Brain microvascular endothelial cell (primary cell): Measurements from ENCODE around the gene ABCB10.
"Not testable (repeated sequence)": the region's sequence is repeated elsewhere in the genome, so short reads cannot be mapped to it uniquely, and the experiment has no call there.

Source experiments
- DNase-seq: peaks from one replicate; pipeline ENCODE4 v3.0.0-alpha.2; 2020
- H3K27ac ChIP-seq: fragments of 250-450 bp; sonication (Bioruptor Pico); 2 replicates; pipeline ENCODE4 v1.5.1; 2020; ENCODE audit warnings: mild to moderate bottlenecking, moderate library complexity
- H3K27me3 ChIP-seq: fragments of 250-450 bp; sonication (Bioruptor Pico); replicated peaks from 2 replicates; pipeline ENCODE4 v1.5.1; 2020; ENCODE audit warnings: mild to moderate bottlenecking
- H3K36me3 ChIP-seq: fragments of 250-450 bp; sonication (Bioruptor Pico); replicated peaks from 2 replicates; pipeline ENCODE4 v1.5.1; 2020; ENCODE audit warnings: mild to moderate bottlenecking
- H3K4me3 ChIP-seq: 2 replicates; pipeline ENCODE4 v1.5.1; 2011; ENCODE audit warnings: low read depth, mild to moderate bottlenecking, control low read depth, low read length, moderate library complexity
- CTCF ChIP-seq: IDR thresholded peaks from 2 replicates; pipeline ENCODE4 v1.5.1; 2011; ENCODE audit warnings: low read depth, mild to moderate bottlenecking, moderate library complexity, low read length, control low read depth, inconsistent platforms; ENCODE audit errors: missing control alignments
- in situ Hi-C: cut with HindIII; loops from 2 replicates; pipeline ENCODE4 v1.10.0; 2017; ENCODE audit warnings: low sequenced_read_pairs, low pct_ligation_motif_present

Gene ABCB10

DNA sequence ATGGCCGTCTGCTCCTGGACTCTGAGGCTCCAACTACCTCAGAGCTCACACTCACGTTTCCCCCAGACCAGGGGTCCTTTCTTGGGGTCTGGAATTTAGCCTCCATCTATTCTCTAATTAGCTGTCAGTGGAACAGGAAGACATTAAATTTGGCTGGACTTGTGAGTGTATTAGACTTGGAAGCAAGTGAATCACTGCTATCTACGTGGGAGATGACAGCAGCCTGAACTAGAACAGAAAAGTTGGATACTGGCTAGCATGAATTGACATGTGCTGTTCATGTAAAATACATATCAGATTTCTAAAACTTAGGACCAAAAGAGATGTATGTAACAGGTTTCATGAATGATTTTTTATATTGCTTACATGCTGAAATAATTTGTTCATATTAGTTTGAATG, 39.4 kb upstream of the ABCB10 start:
- no peak for TF ChIP-seq CTCF
- Histone ChIP-seq H3K27me3 (no peaks in the 10 kb centered on the region), H3K36me3 (peaks cover 20% of the 10 kb centered on the region), H3K4me3 (no peak overlapping the region), H3K27ac (peak overlapping the region; percentile 68)
- in situ Hi-C loops = no loop called here
- DNase-seq = peak; percentile 23

GRCh38 chr1:229596925-229597699, 38.6 kb upstream of the ABCB10 start:
- in situ Hi-C loops = no loop called here
- Histone ChIP-seq H3K4me3 (no peak overlapping the region), H3K36me3 (peaks cover 18% of the 10 kb centered on the region), H3K27ac (peak overlapping the region; percentile 68), H3K27me3 (no peaks in the 10 kb centered on the region)
- no peak for TF ChIP-seq CTCF
- DNase-seq = peak; percentile 64

DNA sequence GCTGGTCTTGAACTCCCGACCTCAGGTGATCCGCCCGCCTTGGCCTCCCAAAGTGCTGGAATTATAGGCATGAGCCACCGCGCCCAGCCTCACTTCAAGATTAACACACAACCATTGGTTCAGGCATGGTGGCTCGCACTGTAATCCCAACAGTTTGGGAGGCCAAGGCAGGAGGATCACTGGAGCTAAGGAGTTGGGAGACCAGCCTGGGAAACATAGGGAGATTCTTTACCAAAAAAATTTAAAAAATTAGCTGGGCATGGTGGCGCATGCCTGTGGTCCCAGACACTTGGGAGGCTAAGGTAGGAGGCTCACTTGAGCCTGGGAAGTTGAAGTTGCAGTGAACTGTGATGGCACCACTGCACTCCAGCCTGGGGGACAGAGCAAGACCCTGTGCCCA, 37.4 kb upstream of the ABCB10 start:
- H3K4me3 ChIP-seq, H3K27ac ChIP-seq, in situ Hi-C loops, H3K27me3 ChIP-seq, DNase-seq: not testable (repeated sequence)
- H3K36me3 ChIP-seq = peaks cover 10% of the 10 kb centered on the region

GRCh38 chr1:229594227-229595008, 35.9 kb upstream of the ABCB10 start:
- TF ChIP-seq CTCF = no peak

DNA sequence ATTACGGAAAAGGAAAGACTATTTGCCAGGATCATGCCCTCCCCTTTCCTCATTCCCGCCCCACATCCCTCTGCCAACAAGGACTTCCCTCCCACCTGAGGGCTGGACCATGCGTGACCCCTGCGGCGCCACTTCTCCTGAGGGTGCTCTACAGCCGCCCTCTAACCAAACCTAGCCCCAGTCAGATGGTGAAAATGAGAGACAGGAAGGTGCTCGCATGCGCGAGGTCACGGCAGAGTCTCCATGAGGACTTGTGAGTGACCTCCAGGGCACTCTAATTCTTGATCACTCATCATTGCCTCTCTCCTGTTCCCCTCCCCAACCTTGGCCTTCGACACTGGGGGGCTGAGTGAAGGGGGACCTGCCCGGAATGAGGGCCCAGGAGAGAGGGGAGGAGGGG, 35.3 kb upstream of the ABCB10 start:
- Histone ChIP-seq H3K27ac (no peak overlapping the region), H3K36me3 (peaks cover 6% of the 10 kb centered on the region), H3K27me3 (no peaks in the 10 kb centered on the region), H3K4me3 (no peak overlapping the region)
- in situ Hi-C loops = no loop called here
- DNase-seq = no peak
- no peak for TF ChIP-seq CTCF

More at GRCh38 chr1:229594227-229595008, 35.9 kb upstream of the ABCB10 start:
- no peak for DNase-seq
- no peaks in the 10 kb centered on the region for H3K27me3 ChIP-seq
- peaks cover 6% of the 10 kb centered on the region for H3K36me3 ChIP-seq
- no peak overlapping the region for H3K27ac ChIP-seq
- H3K4me3 ChIP-seq = no peak overlapping the region
- in situ Hi-C loops = no loop called here

DNA sequence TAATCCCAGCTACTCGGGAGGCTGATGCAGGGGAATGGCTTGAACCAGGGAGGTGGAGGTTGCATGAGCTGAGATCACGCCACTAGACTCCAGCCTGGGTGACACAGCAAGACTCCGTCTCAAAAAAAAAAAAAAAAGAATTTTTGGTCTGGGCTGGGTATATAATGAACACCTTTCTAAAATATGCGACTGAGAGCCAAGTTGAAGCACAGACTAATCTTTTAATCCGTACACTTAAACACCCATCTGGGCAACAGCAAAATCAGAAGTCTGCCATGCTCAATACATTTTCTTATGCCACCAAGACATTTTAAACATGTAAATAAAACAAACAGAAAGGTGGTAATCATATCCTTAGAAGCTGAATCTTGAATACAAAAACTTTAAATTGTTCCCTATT, 31.6 kb upstream of the ABCB10 start:
- Histone ChIP-seq H3K27ac (no peak overlapping the region), H3K27me3 (no peaks in the 10 kb centered on the region), H3K4me3 (no peak overlapping the region), H3K36me3 (peaks cover 6% of the 10 kb centered on the region)
- in situ Hi-C loops = no loop called here
- no peak for TF ChIP-seq CTCF
- no peak for DNase-seq
